GM04503 (cell line): Measurements from ENCODE around the gene GTF2I.
"Not testable (repeated sequence)": the region's sequence is repeated elsewhere in the genome, so short reads cannot be mapped to it uniquely, and the experiment has no call there.

Experiments used
- DNase-seq: peaks from one replicate; pipeline ENCODE4 v3.0.0-alpha.2; 2012; ENCODE audit warnings: low read depth

GTF2I gene

GRCh38 chr7:74657692-74658177 lies at the start of gene GTF2I:
TSS of gene GTF2I (plus strand) at chr7:74657718. CDS start at chr7:74689129, 31,411 bp downstream.
- DNase-seq = no peak

- DNase-seq = no peak
These were observed 45.3 kb upstream of the GTF2I start for GRCh38 chr7:74612015-74612829.

DNA sequence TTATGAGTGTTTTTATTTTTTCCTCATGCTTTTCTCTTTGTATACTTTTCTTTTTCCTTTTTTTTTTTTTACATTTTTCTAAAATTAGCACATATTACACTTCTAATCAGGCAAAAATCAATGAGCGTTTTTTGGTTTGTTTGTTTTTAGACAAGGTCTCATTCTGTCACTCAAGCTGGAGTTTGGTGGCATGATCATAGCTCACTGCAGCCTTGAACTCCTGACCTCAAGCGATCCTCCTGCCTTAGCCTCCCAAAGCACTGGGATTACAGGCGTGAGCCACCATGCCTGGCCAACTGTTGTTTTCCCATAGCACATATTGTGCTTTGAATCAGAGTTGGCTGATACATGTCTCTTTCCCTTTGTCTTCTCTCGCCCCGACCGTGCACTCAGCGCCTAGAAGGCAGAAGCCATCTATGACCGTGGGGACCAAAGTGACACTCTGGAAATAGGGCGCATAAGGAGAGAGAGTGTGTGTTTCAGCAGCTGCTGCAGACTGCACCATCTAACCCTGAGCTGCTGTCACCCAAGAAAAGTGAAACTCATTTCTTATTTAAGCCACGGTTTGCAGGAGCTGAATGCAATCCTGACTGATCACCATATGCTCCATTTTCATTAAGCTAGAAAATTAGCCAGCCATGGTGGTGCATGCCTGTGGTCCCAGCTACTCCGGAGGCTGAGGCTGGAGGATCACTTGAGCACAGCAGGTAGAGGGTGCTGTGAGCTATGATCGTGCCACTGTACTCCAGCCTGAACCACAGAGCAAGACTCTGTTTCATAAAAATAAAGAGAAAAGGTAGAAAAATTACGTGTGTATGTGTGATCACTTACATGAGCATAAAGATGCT lies 41.4 kb upstream of the GTF2I start:
- DNase-seq = no peak

DNA sequence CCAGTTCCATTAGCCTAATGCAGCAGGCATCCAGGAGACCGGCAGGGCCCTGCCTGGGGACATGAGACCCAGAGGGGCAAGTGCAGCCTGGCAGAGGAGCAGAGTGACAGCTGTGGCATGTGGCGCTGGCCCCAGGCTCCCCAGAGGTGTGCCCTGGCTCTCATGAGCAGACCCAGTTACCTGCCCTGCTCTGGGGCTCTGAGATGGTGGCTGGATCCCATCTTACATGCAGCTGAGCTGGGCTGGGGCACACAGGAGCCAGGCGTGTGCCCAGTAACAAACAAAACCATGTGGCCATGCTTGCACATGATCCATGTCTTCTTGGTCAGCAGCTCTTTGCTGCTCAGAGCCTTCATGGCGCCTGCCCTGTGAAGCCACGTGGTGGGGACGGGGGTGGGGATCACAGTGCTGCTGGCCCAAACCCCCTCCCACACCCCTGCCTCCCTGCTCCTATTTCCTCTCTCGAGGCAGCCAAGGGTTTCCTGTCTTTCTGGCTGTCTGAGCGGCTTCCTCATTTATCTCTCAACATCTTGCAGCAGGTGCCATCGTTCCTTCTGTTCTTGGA lies 40.3 kb upstream of the GTF2I start:
- no peak for DNase-seq

DNA sequence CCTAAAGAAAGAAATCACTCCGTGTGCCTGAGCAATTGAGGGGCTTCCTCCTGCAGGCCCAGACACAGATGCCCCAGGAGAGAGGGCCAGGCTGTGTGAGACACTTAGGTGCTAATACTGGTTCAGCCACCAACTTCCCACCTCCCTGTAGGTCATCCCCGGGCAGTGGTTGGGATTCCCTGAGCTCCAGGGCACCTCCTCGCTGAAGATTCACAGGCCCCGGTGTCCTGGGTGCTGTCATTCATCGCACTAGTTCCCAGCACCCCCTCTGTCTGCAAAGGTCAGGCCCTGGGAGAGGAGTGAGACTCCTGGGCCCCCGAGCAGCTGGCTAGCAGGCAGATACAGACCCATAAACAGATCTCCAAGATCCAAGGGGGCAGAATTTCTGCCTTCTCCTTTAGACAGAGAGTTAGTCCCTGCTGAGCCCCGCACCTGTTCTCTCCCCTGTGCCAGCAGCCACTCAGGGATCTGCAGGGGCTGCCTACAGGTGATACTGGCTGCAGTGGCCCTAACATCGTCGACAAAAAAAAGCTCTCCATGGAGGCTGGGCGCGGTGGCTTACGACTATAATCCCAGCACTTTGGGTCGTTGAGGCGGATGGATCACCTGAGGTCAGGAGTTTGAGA lies 38.2 kb upstream of the GTF2I start:
- DNase-seq = no peak

DNA sequence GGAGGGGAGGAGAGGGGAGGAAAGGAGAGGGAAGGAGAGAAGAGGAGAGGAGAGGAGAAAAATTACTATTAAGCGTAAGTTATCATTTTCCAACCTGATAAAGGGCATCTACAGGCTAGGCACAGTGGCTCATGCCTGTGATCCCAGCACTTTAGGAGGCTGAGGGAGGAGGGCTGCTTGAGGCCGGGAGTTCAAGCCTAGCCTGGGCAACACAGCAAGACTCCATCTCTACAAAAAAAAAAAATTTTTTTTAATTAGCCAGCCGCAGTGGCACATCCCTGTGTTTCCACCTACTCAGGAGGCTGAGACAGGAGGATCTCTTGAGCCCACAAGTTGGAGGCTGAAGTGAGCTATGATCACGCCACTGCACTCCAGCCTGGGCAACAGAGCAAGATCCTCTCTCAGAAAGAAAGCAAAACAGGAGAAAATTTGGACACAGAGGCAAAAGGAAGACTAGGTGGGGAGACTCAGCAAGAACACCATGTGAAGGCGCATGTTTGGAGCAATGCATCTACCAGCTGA lies 35.2 kb upstream of the GTF2I start:
- no peak for DNase-seq

DNA sequence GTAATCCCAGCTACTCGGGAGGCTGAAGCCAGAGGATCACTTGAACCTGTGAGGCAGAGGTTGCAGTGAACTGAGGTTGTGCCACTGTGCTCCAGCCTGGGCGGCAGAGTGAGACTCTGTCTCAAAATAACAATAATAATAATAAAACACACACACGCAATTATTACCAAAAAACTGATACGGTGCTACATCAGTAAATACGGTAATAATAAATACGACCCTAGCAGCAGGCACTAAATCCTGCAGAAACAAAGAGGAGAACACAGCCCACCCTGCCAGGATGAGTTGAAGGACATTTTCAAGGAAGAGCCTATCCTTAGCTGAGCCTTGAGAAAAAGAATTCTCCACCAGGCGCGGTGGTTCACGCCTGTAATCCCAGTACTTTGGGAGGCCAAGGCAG lies 34.4 kb upstream of the GTF2I start:
- no peak for DNase-seq

DNA sequence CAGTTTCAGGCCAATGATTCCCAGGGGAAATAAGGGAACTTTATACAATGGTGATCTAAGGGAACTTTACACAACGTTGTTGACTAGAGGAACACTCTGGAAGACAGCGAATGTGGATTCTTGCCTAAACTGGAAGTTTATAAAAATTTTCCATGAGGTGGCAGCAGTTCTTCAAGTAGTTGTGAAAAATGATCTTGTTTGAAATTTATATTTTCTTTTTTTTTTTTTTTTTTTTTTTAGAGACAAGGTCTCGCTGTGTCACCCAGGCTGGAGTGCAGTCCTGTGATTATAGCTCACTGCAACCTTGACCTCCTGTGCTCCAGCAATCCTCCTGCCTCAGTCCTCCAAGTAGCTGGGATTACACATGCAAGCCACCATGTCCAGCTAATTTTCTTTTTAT lies 32.1 kb upstream of the GTF2I start:
- DNase-seq = peak; percentile 32

DNA sequence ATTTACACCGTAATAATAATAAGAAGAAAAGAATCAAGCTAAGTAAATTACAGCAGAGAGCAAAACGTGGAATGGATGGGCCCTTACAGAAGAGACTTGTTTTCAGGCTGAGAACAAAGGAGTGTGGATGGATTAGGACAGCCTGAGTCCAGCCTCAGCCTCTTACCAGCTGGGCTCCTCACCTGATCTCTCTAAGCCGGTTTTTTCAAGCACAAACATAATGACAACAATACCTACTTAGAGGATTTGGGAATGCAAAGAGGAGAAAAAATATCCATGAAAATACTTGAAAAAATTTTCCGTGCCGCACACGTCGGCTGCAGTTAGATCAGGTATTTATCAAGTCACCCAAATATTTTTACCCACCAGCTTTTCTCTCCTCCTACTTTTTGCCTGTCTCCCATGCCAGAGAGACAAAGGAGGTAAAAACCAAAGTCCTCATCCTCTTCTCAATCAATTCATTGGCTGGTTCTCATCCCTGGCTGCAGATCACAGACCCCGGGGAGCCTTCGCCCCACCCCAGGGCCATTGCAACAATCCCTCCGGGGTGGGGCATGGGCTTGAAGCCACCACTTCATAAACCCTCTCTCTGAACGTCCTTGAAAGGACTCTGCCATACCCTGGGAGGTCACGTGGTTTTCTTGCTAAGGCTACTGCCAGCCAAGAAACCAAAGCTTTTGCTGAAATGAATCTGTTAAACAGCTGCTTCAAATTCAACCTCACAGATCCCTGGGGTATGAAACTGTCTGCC lies 29.7 kb upstream of the GTF2I start:
- DNase-seq = peak; percentile 45

DNA sequence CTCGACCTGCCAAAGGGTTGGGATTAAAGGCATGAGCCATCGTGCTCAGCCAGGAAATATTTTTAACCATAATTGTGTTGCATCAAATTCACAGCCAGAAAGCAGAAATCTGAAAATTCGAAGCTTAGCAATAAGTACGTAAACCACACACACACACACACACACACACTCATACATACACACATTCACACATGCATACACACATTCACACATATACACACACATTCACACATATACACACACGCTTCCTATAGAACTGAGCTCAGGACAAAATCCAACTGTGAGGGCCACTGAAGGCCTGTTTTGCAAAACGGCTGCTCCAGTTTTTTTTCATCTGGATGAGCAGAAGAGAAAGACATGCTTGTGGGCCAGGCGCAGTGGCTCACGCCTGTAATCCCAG lies 25.0 kb upstream of the GTF2I start:
- no peak for DNase-seq

DNA sequence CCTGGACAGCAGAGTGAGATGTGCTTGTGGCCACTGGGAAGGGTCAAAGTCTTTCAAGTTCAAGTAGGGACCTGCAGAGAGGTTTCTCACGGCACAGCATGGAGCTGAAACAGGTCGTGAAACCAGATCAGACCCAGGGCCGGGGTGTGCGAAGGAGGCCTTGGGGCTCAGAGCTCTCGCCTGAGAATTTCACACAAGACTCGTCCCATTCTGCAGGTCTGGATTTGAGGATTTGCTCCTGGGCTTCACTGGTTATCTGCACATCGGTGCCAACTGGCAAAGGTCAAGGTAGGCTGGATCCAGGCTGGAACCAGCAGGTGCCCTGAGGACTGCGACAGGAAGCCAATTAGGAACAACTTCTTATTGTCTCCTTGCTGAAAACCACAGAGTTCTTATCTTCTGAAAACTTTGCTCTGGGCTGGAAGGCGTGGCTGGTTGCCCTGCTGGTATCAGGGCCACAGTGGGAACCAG lies 24.0 kb upstream of the GTF2I start:
- no peak for DNase-seq

DNA sequence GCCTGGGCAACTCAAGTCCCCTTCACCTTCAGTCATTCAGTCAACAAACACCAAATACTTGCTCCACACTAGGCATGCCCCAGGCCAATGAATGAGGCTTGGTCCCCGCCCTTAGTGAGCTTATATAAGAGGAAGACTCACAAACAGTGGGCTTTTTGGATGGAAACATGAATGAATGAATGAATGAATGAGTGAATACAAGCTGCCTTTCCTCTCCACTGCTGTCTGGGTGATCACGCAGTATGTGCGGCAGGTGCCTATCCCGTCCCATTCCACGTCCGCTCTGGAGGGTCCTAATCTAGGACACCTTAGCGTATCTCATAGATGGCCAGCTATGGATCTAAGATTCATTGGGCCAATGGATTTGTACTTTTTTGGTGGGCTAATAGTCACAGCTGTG lies 19.8 kb upstream of the GTF2I start:
- DNase-seq = no peak

- DNase-seq = not testable (repeated sequence)
These were observed 7.5 kb upstream of the GTF2I start for GRCh38 chr7:74650055-74650454.

DNA sequence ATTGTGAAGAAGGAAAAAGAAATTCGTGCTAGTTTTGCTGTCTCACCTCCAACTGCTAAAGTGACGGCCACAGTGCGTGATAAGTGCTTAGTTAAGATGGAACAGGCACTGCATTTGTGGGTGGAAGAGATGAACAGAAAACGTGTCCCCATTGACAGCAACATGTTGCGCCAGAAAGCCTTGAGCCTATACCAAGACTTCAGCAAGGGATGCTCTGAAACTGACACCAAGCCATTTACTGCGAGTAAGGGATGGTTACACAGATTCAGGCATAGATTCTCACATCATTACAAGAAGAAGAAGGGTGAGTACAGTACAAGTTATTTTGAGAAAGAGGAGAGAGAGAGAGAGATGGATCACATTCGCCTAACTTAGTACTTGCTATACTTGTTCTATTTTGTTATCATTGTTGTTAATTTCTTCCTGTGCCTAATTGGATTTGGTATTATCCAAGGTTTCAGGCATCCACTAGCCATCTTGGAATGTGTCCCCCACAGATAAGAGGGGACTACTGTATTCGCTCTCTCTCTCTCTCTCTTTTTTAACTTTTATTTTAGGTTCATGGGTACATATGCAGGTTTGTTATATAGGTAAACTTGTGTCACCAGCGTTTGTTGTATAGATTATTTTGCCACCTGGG lies 6.9 kb upstream of the GTF2I start:
- DNase-seq = not testable (repeated sequence)

DNA sequence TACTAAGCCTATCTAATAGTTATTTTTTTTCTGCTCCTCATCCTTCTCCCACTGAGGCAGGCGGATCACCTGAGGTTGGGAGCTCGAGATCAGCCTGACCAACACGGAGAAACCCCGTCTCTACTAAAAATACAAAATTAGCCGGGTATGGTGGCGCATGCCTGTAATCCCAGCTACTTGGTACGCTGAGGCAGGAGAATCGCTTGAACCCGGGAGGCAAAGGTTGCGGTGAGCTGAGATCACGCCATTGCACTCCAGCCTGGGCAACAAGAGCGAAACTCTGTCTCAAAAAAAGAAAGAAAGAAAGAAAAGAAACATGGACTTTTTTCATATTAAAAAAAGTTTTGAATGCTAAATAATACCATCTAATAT lies 6.4 kb upstream of the GTF2I start:
- DNase-seq = not testable (repeated sequence)

DNA sequence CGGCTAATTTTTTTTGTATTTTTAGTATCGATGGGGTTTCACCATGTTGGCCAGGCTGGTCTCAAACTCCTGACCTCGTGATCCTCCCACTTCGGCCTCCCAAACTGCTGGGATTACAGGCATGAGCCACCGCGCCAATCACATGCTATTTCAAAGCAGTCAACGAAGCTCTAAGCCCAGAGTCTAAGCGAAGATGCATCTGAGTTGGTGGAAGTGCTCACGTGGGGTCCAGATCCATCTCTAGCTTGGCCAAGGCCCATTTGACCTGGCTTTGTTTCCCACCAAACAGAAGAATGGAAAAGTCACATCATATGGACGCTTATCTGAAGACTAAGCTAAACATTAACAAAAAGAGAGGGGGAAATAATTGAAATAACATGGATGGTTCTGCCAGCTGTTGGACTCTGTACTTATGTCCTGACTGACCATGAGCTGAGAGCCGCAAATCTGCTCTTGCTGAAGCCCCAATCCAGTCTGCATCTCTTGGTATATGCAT lies 3.8 kb upstream of the GTF2I start:
- no peak for DNase-seq

GRCh38 chr7:74654811-74655210 lies 2.7 kb upstream of the GTF2I start:
- no peak for DNase-seq

GRCh38 chr7:74655324-74655723 lies 2.2 kb upstream of the GTF2I start:
- DNase-seq = no peak

GRCh38 chr7:74655768-74656440 lies 1.6 kb upstream of the GTF2I start:
- DNase-seq = no peak

DNA sequence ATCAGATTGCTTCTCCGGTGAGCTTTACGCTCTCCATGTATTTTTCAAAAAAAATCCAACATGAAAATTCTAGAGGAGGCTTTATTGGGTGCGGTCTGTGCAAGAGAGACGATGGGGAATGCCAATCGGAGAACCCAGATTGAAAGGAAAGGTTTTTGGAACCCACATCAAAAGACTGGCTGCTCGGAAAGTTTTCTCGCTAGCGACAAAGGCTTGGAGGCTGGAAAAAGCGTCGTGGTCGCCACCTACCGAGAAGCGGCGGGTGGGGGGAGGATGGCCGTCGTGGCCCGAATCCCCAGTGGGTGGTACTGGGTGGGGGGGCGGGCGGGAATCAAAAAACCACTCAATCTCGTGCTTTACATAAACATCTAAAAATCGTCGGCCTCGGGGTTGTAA lies 1.1 kb upstream of the GTF2I start:
- DNase-seq = no peak
